B cell (primary cell): ENCODE data around the gene ADGRL2.

ENCODE experiments used
- EZH2 ChIP-seq: IDR thresholded peaks from 2 replicates; pipeline ENCODE4 v1.6.1; 2012; ENCODE audit warnings: borderline replicate concordance, low read depth, mild to moderate bottlenecking, moderate library complexity, low read length; ENCODE audit not compliant: insufficient read depth, poor library complexity, severe bottlenecking
- TF ChIP-seq, protein P1 (sequence below): fragments of 200-600 bp; IDR thresholded peaks from one replicate; pipeline ENCODE4 v1.8.0; 2022; ENCODE audit warnings: antibody characterized with exemption, mild to moderate bottlenecking

DNA sequence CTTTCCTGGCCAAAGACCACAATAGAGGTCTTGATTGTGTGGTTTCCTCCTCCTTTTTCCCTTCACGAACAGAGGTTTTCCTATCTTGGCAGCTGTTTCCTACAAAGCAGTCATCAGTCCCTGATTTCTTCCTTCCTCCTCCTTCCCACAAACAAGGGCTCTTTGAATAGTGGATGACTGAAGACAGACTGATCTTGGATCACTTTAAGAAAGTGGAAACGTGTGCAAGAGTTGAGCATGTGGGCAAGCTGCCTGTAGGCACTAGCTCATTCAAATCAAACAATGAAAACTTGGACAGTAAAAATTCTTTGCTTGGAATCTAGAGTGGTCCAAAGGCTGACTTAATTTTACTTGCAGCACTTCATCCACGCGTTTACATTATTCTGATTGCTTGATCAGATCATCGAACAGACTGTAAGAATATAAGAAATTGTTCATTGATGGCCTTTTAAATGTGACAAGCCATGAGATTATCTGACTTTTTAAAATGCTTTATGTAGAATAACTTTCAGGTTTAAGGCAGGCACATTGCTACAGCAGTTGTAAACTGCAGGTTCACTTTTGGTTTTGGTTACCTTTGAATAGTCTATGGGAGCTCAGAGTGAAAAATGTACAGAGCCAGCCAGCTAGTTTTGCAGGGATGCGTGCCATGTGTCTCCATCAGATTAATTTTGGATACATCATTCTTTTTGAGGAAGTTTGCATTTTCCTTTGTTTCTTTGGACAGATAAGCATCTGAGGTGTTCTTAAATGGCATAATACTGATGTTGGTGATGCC, 34.4 kb downstream of the ADGRL2 start:
- TF ChIP-seq, protein P1, sequence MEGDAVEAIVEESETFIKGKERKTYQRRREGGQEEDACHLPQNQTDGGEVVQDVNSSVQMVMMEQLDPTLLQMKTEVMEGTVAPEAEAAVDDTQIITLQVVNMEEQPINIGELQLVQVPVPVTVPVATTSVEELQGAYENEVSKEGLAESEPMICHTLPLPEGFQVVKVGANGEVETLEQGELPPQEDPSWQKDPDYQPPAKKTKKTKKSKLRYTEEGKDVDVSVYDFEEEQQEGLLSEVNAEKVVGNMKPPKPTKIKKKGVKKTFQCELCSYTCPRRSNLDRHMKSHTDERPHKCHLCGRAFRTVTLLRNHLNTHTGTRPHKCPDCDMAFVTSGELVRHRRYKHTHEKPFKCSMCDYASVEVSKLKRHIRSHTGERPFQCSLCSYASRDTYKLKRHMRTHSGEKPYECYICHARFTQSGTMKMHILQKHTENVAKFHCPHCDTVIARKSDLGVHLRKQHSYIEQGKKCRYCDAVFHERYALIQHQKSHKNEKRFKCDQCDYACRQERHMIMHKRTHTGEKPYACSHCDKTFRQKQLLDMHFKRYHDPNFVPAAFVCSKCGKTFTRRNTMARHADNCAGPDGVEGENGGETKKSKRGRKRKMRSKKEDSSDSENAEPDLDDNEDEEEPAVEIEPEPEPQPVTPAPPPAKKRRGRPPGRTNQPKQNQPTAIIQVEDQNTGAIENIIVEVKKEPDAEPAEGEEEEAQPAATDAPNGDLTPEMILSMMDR: no peak
- TF ChIP-seq EZH2: no peak
